IMR-90 (cell line): ENCODE data around the gene EPN3. TPM values are rescaled to one million over a fixed set of nuclear protein-coding genes. Genes with fewer than 3 reads are reported as not detected.

ENCODE experiments used
- ATAC-seq: fragments of 200-7000 bp; cut with Tn5 transposase; 2 replicates; pipeline ENCODE4 v1.9.1; 2020; ENCODE audit warnings: low read depth, mild to moderate bottlenecking, moderate library complexity
- BruUV-seq: library from RNA; stranded (reverse); fragments of 400-500 nt; replicated peaks from 2 replicates; lab custom pipeline; 2021; lab: Mats Ljungman, UMichigan
- CTCF ChIA-PET: fragments of 300-600 bp; formaldehyde crosslinking; extraction: SDS; loops from one replicate; lab custom pipeline; 2021; ENCODE audit warnings: antibody characterized with exemption; lab: Yijun Ruan, JAX
- POLR2A ChIA-PET: fragments of 300-600 bp; sonication (Branson Sonifier 250); formaldehyde crosslinking; loops from one replicate; lab custom pipeline; 2022; ENCODE audit warnings: antibody characterized with exemption; ENCODE audit not compliant: unreplicated experiment; lab: Charles Lee
- DNase-seq: peaks from one replicate; pipeline ENCODE4 v3.0.0; 2013
- H2AFZ ChIP-seq: replicated peaks from 2 replicates; pipeline ENCODE3; 2013; ENCODE audit warnings: low read length, mild to moderate bottlenecking; ENCODE audit not compliant: poor library complexity
- H2AK5ac ChIP-seq: 2 replicates; pipeline ENCODE4 v1.6.1; 2013; ENCODE audit warnings: low read depth, low read length, inconsistent platforms
- H2AK9ac ChIP-seq: replicated peaks from 2 replicates; pipeline ENCODE3; 2013; ENCODE audit warnings: mild to moderate bottlenecking, low read depth, low read length, moderate library complexity; ENCODE audit not compliant: poor library complexity
- H2BK120ac ChIP-seq: 2 replicates; pipeline ENCODE4 v1.6.1; 2013; ENCODE audit warnings: low read depth, low read length, inconsistent platforms
- H2BK15ac ChIP-seq: 3 replicates; pipeline ENCODE4 v1.6.1; 2013; ENCODE audit warnings: low read depth, low read length, inconsistent platforms
- H2BK20ac ChIP-seq: 2 replicates; pipeline ENCODE4 v1.6.1; 2013; ENCODE audit warnings: low read depth, mild to moderate bottlenecking, inconsistent platforms, low read length, moderate library complexity
- H2BK5ac ChIP-seq: 2 replicates; pipeline ENCODE4 v1.6.1; 2013; ENCODE audit warnings: mild to moderate bottlenecking, low read depth, low read length, inconsistent platforms; ENCODE audit not compliant: poor library complexity, severe bottlenecking
- H3K14ac ChIP-seq: replicated peaks from 2 replicates; pipeline ENCODE4 v1.6.1; 2013; ENCODE audit warnings: low read depth, low read length, inconsistent platforms
- H3K18ac ChIP-seq: 2 replicates; pipeline ENCODE4 v1.6.1; 2013; ENCODE audit warnings: low read depth, low read length, control low read depth
- H3K23ac ChIP-seq: 2 replicates; pipeline ENCODE4 v1.6.1; 2013; ENCODE audit warnings: low read depth, low read length, inconsistent platforms
- H3K27ac ChIP-seq: 2 replicates; pipeline ENCODE4 v1.5.1; 2013; ENCODE audit warnings: mild to moderate bottlenecking, control low read depth, low read length; ENCODE audit not compliant: insufficient read depth
- H3K27me3 ChIP-seq: 2 replicates; pipeline ENCODE4 v1.6.1; 2013; ENCODE audit warnings: low read length; ENCODE audit not compliant: control insufficient read depth, insufficient read depth
- H3K36me3 ChIP-seq: 2 replicates; pipeline ENCODE4 v1.6.1; 2013; ENCODE audit warnings: low read length, mixed read lengths; ENCODE audit not compliant: control insufficient read depth, insufficient read depth
- H3K4ac ChIP-seq: 2 replicates; pipeline ENCODE4 v1.6.1; 2013; ENCODE audit warnings: low read depth, low read length, inconsistent platforms
- H3K4me1 ChIP-seq: 2 replicates; pipeline ENCODE4 v1.6.1; 2013; ENCODE audit warnings: low read length, mixed read lengths; ENCODE audit not compliant: control insufficient read depth, insufficient read depth
- H3K4me2 ChIP-seq: 2 replicates; pipeline ENCODE4 v1.6.1; 2013; ENCODE audit warnings: low read depth, mild to moderate bottlenecking, control low read depth, low read length, moderate library complexity
- H3K4me3 ChIP-seq: 2 replicates; pipeline ENCODE4 v1.5.1; 2013; ENCODE audit warnings: low read depth, mild to moderate bottlenecking, control low read depth, low read length, moderate library complexity; ENCODE audit not compliant: insufficient read depth
- H3K56ac ChIP-seq: 2 replicates; pipeline ENCODE4 v1.6.1; 2013; ENCODE audit warnings: low read length, inconsistent platforms; ENCODE audit not compliant: insufficient read depth; ENCODE audit errors: extremely low read depth
- H3K79me1 ChIP-seq, 2 experiments: 2 replicates each; pipeline ENCODE4 v1.6.1; 2013; ENCODE audit warnings: low read length in 2 of 2, inconsistent platforms in 1 of 2, low read depth in 1 of 2
- H3K9ac ChIP-seq: 2 replicates; pipeline ENCODE4 v1.6.1; 2013; ENCODE audit warnings: low read depth, low read length, control low read depth
- H3K9me1 ChIP-seq: 2 replicates; pipeline ENCODE4 v1.6.1; 2013; ENCODE audit warnings: low read length, inconsistent platforms; ENCODE audit not compliant: insufficient read depth
- H3K9me3 ChIP-seq: 2 replicates; pipeline ENCODE4 v1.6.1; 2013; ENCODE audit warnings: low read length; ENCODE audit not compliant: control insufficient read depth, insufficient read depth
- H4K20me1 ChIP-seq: 2 replicates; pipeline ENCODE4 v1.6.1; 2013; ENCODE audit warnings: low read length, inconsistent platforms; ENCODE audit not compliant: insufficient read depth
- H4K5ac ChIP-seq: 2 replicates; pipeline ENCODE4 v1.6.1; 2013; ENCODE audit warnings: mild to moderate bottlenecking, low read depth, low read length, control low read depth
- H4K8ac ChIP-seq, 2 experiments: 2 replicates each; pipeline ENCODE4 v1.6.1; 2013; ENCODE audit warnings: low read depth in 2 of 2, low read length in 2 of 2, control low read depth in 1 of 2, inconsistent platforms in 1 of 2
- H4K91ac ChIP-seq: 2 replicates; pipeline ENCODE4 v1.6.1; 2013; ENCODE audit warnings: low read depth, low read length, inconsistent platforms; ENCODE audit not compliant: insufficient read depth
- BHLHE40 ChIP-seq: fragments of 150-350 bp; IDR thresholded peaks from 2 replicates; pipeline ENCODE4 v1.6.1; 2016; ENCODE audit warnings: mild to moderate bottlenecking, low read depth, low read length
- CEBPB ChIP-seq: IDR thresholded peaks from 2 replicates; pipeline ENCODE4 v1.6.1; 2012; ENCODE audit warnings: low read depth, low read length, improper control_type of control experiment
- CHD1 ChIP-seq: IDR thresholded peaks from 2 replicates; pipeline ENCODE4 v1.6.1; 2012; ENCODE audit warnings: low read depth, low read length, improper control_type of control experiment
- CTCF ChIP-seq: conservative IDR thresholded peaks from 2 replicates; pipeline ENCODE4 v1.5.1; 2012; ENCODE audit warnings: mild to moderate bottlenecking, low read depth, low read length, improper control_type of control experiment
- ELK1 ChIP-seq: fragments of 150-350 bp; IDR thresholded peaks from 2 replicates; pipeline ENCODE4 v1.6.1; 2016; ENCODE audit warnings: low read depth, mild to moderate bottlenecking, low read length, moderate library complexity, borderline replicate concordance
- FOS ChIP-seq: fragments of 150-350 bp; IDR thresholded peaks from 2 replicates; pipeline ENCODE4 v1.6.1; 2016; ENCODE audit warnings: low read depth, low read length
- MAFK ChIP-seq: IDR thresholded peaks from 2 replicates; pipeline ENCODE4 v1.6.1; 2012; ENCODE audit warnings: low read depth, low read length, improper control_type of control experiment
- MAZ ChIP-seq: IDR thresholded peaks from 2 replicates; pipeline ENCODE4 v1.6.1; 2012; ENCODE audit warnings: low read depth, mild to moderate bottlenecking, low read length, improper control_type of control experiment, moderate library complexity, borderline replicate concordance
- NFE2L2 ChIP-seq: fragments of 150-350 bp; IDR thresholded peaks from 2 replicates; pipeline ENCODE4 v1.6.1; 2016; ENCODE audit warnings: low read depth, mild to moderate bottlenecking, low read length
- POLR2A ChIP-seq: IDR thresholded peaks from 2 replicates; pipeline ENCODE4 v1.6.1; 2012; ENCODE audit warnings: mild to moderate bottlenecking, low read depth, low read length
- RAD21 ChIP-seq: IDR thresholded peaks from 2 replicates; pipeline ENCODE4 v1.6.1; 2012; ENCODE audit warnings: low read length, improper control_type of control experiment
- RCOR1 ChIP-seq: IDR thresholded peaks from 2 replicates; pipeline ENCODE4 v1.6.1; 2012; ENCODE audit warnings: mild to moderate bottlenecking, low read length, improper control_type of control experiment; ENCODE audit not compliant: insufficient replicate concordance
- RFX5 ChIP-seq: IDR thresholded peaks from 2 replicates; pipeline ENCODE4 v1.8.0; 2012; ENCODE audit warnings: low read depth, mild to moderate bottlenecking, low read length, moderate library complexity
- SMC3 ChIP-seq: fragments of 150-350 bp; IDR thresholded peaks from 2 replicates; pipeline ENCODE4 v1.6.1; 2016; ENCODE audit warnings: low read depth, mild to moderate bottlenecking, antibody characterized with exemption, low read length, moderate library complexity
- USF2 ChIP-seq: fragments of 150-350 bp; IDR thresholded peaks from 2 replicates; pipeline ENCODE4 v1.6.1; 2017; ENCODE audit warnings: mild to moderate bottlenecking, antibody characterized with exemption, low read length, low read depth
- WGBS, 2 experiments: methylation state at CpG; one replicate each; pipeline versions ENCODE4 v1.1.5 to v1.1.7; 2013; ENCODE audit warnings: missing lambda C conversion rate in 2 of 2; ENCODE audit not compliant: insufficient read length in 1 of 2; ENCODE audit errors: extremely low coverage in 2 of 2; 5-methylcytosine and 5-hydroxymethylcytosine counted together
- dilution Hi-C: fragments of 300-500 bp; cut with HindIII; formaldehyde crosslinking; loops from one replicate; pipeline ENCODE4 v1.14.3; 2018; ENCODE audit warnings: low sequenced_read_pairs; ENCODE audit not compliant: unreplicated experiment
- in situ Hi-C: fragments of 300-500 bp; cut with MboI; formaldehyde crosslinking; loops from 3 replicates; pipeline ENCODE4 v1.14.3; 2019; ENCODE audit warnings: low sequenced_read_pairs, inconsistent platforms, mixed read lengths
- intact Hi-C: fragments of 100-400 bp; cut with micrococcal nuclease; formaldehyde crosslinking; loops from 2 replicates; pipeline ENCODE4 v1.10.0; 2022
- polyA plus RNA-seq, 3 experiments: library from polyadenylated mRNA; depleted of rRNA; stranded (reverse); fragments of >200 nt; gene quantifications; 2 replicates each; pipeline ENCODE4 v1.2.3, GENCODE V29; 2012; ENCODE audit warnings: low replicate concordance in 1 of 3
- total RNA-seq: library from RNA; depleted of rRNA; stranded (reverse); fragments of >200 nt; gene quantifications from 2 replicates; pipeline ENCODE4 v1.2.3, GENCODE V29; 2012

Gene EPN3
- total and polyA plus RNA-seq, 2 of the 4 experiments (the other 2 are of a cell fraction): 0.09 TPM; not detected in 1

GRCh38 chr17:50514936-50515702 lies 17.4 kb upstream of the EPN3 start:
- CTCF ChIA-PET: no interaction called here
- in situ Hi-C loops: no loop called here
- no peak for TF ChIP-seq FOS
- TF ChIP-seq BHLHE40: no peak
- TF ChIP-seq ELK1: no peak
- no peak for TF ChIP-seq NFE2L2
- no peak for TF ChIP-seq CTCF
- no peak for TF ChIP-seq RCOR1
- TF ChIP-seq MAFK: no peak
- no peak for TF ChIP-seq POLR2A
- TF ChIP-seq CEBPB: no peak
- TF ChIP-seq RAD21: no peak
- no peak for TF ChIP-seq RFX5
- TF ChIP-seq CHD1: no peak
- TF ChIP-seq MAZ: no peak
- no peak for TF ChIP-seq SMC3
- no peak for TF ChIP-seq USF2

More at GRCh38 chr17:50514936-50515702, 17.4 kb upstream of the EPN3 start:
- no peak overlapping the region for H3K4ac ChIP-seq
- no peak overlapping the region for H3K14ac ChIP-seq
- H2BK20ac ChIP-seq: no peak overlapping the region
- no peak for DNase-seq
- H3K27me3 ChIP-seq: peaks cover 6% of the 10 kb centered on the region; the same call in 1 of the 2 replicates
- ATAC-seq: peak; percentile 61
- H2BK120ac ChIP-seq: no peak overlapping the region
- POLR2A ChIA-PET: interaction anchor here (0.7 kb wide), 1 partner anchor 13 kb away, joined by 4 read pairs; no protein-coding TSS in a partner anchor
- no peak overlapping the region for H4K8ac ChIP-seq
- H3K9me3 ChIP-seq: no peaks in the 10 kb centered on the region
- intact Hi-C loops (no loop called here), dilution Hi-C loops (no loop called here)
- no peak overlapping the region for H4K91ac ChIP-seq
- no peak overlapping the region for H2BK5ac ChIP-seq
- H3K36me3 ChIP-seq: no peaks in the 10 kb centered on the region
- no peak overlapping the region for H3K56ac ChIP-seq
- no peak overlapping the region for H3K4me3 ChIP-seq
- H3K79me1 ChIP-seq: no peaks in the 10 kb centered on the region
- H3K18ac ChIP-seq: no peak overlapping the region
- no peaks in the 10 kb centered on the region for H4K20me1 ChIP-seq
- H2AFZ ChIP-seq: no peak overlapping the region
- H4K5ac ChIP-seq: no peak overlapping the region
- peaks cover 2% of the 10 kb centered on the region for H3K4me1 ChIP-seq
- H2AK9ac ChIP-seq: no peak overlapping the region
- H3K9ac ChIP-seq: no peak overlapping the region
- H2BK15ac ChIP-seq: no peak overlapping the region
- BruUV-seq: no TSS peak
- H3K27ac ChIP-seq: no peak overlapping the region
- no peak overlapping the region for H3K4me2 ChIP-seq
- no peak overlapping the region for H2AK5ac ChIP-seq
- 67% methylated on average over 1 of the region's 6 CpGs; no CpG with 5 or more reads in 1 of the 2 experiments for WGBS, 2 experiments
- H3K23ac ChIP-seq: no peak overlapping the region
- H3K9me1 ChIP-seq: no peaks in the 10 kb centered on the region
